Activated CD4-positive, alpha-beta T cell treated with anti-CD3 and anti-CD28 coated beads, Interleukin-2, amount 50 U/mL, for 16 hours (primary cell): ENCODE data around the gene FNDC3B.
"Not testable (repeated sequence)": the region's sequence is repeated elsewhere in the genome, so short reads cannot be mapped to it uniquely, and the experiment has no call there.

Experiments used
- DNase-seq: peaks from one replicate; pipeline ENCODE4 v3.0.0-alpha.2; 2020

FNDC3B gene

GRCh38 chr3:172076212-172076611 is 36.8 kb downstream of the FNDC3B start:
- DNase-seq: no peak

DNA sequence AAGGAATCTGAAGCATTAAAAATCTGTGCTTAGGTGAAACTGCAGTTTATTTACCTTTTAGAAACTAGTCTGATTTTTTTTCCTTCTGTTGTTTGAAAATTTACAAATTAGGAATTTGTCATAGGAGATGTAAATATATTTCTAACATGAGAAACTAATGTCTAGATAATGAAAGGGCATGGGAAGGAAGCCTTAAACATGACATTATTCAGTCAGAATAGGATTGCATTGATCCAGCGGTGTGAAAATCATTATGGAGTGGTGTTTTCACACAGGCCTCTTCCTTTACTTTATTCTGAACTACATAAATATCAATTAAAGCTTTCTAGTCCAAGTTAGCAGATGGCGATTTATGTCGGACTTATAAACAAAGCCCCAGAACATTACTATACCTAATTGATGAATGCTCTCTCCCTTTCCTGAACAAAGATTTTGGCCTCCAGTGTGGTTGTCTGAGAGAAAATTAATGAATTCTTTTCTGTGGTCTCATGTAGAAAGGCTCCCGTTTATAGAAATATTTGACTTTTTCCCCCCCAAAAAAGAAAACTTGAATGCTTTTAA is 37.9 kb downstream of the FNDC3B start:
- DNase-seq: no peak

DNA sequence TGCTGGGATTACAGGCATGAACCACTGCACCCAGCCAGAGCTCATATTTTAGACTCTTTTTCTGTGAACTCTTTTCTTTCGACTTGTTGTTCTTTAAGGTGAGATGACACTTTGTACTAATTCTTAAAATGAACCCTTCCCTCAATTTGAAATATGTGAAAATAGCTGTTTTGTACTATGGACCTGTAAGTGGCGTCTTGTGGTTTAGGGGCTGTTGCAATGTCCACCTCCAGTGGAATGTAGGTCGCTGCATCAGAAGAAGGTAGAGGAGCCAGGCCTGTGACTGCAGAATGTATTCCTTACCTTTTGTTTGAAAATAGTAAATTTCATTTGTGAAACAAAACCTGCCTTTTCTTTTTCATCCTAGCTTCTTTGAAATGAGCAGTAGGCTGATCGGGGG is 38.9 kb downstream of the FNDC3B start:
- DNase-seq: no peak

DNA sequence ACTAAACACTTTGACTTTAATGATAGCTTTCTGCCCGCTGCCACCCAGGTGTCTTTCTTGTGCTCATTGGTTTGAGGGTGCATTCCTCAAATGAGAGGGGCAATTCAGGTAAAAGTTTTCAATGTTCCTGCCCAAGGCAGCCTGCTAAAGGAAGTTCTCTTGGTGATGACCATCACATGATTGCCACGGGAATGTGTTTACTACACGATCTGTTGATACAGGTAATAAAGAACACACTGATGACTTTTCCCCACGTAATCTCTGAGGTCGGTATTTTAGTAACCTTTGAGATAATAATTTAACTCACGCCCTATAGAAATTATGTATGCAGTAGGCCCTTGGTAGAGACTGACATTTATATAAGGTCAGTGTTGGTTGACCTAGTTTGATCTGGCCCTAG is 39.3 kb downstream of the FNDC3B start:
- no peak for DNase-seq

- no peak for DNase-seq
Measured at GRCh38 chr3:172079326-172079976, 40.1 kb downstream of the FNDC3B start.

GRCh38 chr3:172080503-172080902 is 41.1 kb downstream of the FNDC3B start:
- no peak for DNase-seq

DNA sequence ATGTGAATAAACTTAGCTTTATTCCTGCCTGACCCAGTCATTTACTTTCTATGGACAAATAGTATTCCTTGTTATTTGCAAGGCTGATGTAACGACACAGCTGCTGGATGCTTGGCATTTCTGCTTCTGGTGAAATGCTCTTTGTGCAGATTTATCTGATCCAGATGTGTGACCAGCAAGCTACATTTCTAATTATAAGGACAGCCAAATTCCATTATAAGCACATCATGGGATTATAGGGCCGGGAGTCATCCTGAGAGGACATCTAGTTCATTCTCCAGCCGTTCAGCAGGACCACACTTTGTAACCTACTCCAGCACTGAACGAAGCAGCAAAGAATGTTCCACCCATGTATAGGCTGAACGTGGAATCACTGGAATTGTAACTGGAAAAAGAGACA is 42.9 kb downstream of the FNDC3B start:
- DNase-seq: no peak

GRCh38 chr3:172082820-172083513 is 43.6 kb downstream of the FNDC3B start:
- no peak for DNase-seq

DNA sequence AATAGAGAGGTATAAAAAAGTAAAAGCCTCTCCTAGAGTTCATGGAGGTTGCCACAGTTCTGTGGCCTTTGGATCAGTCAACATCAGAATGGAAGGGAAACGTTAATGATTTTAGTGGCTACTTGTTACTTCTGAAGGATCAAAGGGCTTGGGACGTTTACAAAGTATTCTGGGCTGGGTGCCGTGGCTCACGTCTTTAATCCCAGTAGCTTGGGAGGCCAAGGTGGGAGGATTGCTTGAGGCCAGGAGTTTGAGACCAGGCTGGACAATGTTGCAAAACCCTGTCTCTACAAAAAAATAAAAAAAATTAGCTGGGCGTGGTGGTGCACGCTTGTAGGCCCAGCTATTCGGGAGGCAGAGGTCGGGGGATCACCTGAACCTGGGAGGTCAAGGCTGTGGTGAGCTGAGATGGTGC is 44.6 kb downstream of the FNDC3B start:
- DNase-seq: no peak

- peak; percentile 62 for DNase-seq
Measured at GRCh38 chr3:172084871-172085556, 45.6 kb downstream of the FNDC3B start.

GRCh38 chr3:172085557-172085895 is 46.1 kb downstream of the FNDC3B start:
- no peak for DNase-seq

GRCh38 chr3:172086071-172086470 is 46.7 kb downstream of the FNDC3B start:
- no peak for DNase-seq

DNA sequence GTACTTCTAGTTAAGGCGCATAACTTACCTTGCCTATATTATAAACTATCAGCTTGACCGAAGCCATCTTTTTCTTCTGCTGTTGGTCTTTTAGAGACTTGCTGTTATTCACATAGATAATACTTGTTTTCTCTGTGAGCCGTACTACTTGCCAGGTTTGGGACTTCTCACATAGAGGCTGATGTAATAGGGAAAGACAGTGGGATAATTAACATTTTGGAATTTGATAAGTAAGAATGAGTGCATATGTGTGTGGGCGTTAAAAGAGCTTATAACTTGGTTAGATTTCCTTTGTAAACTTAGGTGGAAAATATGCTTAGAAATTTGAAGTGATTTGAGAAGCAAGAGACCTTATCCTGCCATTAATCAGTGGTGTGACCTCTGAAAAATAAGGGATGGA is 47.8 kb downstream of the FNDC3B start:
- DNase-seq: no peak

DNA sequence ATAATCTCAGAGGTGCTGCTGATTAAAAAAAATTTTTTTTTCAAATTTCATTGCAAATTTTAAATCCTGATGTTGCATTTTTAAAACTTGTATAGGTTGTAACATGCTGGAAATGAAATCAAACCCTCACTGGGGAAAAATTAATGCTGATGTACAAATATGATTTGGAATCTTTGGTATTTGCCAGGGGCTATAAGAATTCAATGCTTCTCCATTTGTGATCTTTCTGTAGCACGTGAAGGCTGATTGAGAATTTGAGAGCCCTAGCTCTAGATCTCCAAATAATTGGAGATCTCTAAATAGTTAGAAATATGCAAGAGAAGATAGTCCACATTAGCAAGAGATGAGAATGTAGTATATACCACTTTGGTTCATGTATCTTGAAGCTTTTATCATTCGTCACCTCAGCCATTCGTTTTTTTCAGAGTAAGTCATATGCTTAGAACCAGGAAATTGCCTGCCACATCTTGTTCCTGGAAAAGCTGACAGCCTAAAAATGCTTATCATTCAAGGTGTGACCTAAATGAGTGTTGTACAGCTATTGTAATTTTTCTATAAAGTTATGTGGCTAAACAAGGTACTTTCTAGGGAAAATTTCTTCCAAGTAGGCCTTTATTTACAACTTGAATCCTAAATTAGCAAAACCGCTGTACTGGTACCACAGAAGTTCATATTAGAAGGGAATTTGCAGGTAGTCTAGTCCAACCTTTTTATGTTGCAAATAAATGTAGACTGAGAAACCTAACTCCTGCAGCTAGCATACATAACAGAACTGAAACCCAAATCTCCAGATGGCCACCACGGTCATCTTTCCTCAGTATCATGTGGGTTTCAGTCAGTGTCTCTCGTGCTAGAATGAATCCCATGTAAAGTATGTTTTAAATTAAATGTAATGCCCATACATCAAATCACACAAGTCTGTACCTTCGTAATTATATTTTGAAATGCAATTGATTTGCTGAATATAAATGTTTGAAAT is 48.5 kb downstream of the FNDC3B start:
- DNase-seq: peak; percentile 65

DNA sequence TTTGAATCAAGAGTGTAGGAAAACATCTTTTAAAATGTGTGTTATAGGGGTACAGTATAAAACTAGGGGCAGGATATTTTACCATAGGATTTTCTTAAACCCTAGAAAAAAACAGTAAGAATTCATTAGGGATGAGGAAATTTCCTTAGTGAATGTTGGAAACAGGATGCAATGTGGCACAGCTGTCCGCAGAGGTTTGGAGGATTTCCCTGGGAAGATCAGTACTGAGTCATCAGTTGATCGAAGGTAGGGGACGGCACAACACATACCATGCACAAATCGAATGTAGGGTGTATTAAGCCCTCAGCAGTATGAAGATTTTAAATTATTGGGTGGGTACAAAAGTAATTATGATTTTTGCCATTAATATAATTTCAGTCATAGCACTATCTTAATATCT is 49.9 kb downstream of the FNDC3B start:
- DNase-seq: no peak

DNA sequence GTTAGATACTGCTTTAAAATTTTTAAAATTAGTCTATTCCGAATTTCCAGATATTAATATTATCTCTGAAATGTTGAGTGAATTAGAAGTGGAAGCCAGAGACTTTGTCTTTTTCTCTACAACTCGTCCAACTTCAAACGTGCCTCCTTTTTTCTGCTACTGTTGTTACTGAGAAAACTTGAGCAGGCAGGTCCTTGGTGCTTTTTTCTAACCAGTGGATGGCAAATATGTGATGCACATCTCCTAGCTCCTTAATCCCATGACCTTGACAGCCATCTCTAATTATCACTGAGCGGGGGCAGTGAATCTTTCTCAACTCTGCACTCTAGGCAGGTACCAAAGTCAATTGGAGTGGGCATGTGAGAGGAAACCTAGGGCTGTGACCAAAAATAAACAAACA is 50.7 kb downstream of the FNDC3B start:
- DNase-seq: no peak

- no peak for DNase-seq
Measured at GRCh38 chr3:172092658-172093057, 53.3 kb downstream of the FNDC3B start.

DNA sequence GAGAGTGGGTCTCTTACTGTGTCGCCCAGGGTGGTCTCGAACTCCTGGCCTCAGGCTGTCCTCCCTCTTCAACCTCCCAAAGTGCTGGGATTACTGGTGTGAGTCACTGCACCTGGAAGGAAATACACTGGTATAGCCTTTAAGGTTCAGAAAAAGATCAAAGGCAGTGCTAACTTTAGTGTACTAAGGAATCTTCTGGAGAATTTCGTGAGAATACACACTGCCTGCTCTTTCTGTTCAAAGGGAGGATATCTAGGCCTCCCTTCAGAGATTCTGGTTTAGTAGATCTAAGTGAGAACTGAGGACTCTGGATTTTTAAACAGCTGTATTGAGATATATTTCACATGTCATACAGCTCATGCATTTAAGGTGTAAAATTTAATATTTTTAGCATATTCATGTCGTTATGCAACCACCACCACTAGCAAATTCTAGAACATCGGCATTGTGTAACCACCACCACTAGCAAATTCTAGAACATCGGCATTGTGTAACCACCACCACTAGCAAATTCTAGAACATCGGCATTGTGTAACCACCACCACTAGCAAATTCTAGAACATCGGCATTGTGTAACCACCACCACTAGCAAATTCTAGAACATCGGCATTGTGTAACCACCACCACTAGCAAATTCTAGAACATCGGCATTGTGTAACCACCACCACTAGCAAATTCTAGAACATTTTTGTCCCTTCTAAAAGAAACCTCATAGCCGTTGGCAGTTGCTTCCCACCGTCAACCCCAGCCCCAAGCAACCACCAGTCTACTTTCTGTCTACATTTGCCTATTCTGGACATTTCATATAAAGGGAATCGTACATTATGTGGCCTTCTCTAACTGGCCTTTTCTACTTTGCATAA is 54.4 kb downstream of the FNDC3B start:
- not testable (repeated sequence) for DNase-seq

- DNase-seq: peak; percentile 67
Measured at GRCh38 chr3:172094621-172095557, 55.5 kb downstream of the FNDC3B start.

DNA sequence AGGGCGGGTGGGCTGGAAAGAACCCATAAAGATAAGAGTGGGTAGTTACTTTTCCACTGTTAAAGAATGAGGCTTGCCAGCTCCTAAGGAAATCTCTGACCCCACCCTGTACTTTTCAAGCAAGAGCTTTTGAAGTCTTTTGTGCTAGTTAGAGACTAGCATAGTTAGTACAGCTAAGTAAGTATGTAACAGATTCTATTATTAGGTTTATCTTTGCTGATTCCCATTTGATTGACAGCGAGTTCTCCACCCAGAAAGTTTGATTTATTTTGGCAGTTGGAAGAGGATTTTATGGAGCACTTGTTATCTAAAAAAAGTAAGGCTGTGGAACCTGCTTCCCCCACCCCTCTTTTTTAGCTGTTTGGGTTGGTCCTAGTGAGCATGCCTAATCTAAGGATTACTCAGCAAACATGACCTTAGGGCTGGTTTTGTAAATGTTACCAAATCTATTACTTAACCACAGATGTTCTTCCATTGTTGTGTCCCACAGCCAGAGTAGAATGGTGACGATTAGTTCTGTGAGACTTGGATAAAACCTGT is 57.6 kb downstream of the FNDC3B start:
- no peak for DNase-seq
